AG04449 (cell line): ENCODE results near the gene MGAT3.

ENCODE experiments used
- CTCF ChIA-PET: fragments of 350-600 bp; formaldehyde crosslinking; extraction: SDS; loops from one replicate; lab custom pipeline; 2021; ENCODE audit warnings: antibody characterized with exemption; lab: Yijun Ruan, JAX
- POLR2A ChIA-PET: fragments of 400-600, 350-600 bp; formaldehyde crosslinking; extraction: SDS; loops from one replicate; lab custom pipeline; 2020; ENCODE audit warnings: antibody characterized with exemption, inconsistent platforms; lab: Yijun Ruan, JAX
- DNase-seq: peaks from one replicate; pipeline ENCODE4 v3.0.0-alpha.2; 2010; ENCODE audit warnings: low read depth, low spot score
- H3K4me3 ChIP-seq: 2 replicates; pipeline ENCODE4 v1.5.1; 2011; ENCODE audit warnings: low read depth, mild to moderate bottlenecking, control low read depth, low read length
- TF ChIP-seq, protein P1 (sequence below): IDR thresholded peaks from one replicate; pipeline ENCODE4 v1.5.1; 2011; ENCODE audit warnings: mild to moderate bottlenecking, moderate library complexity, low read length, control low read depth, inconsistent platforms; ENCODE audit not compliant: insufficient read depth; ENCODE audit errors: missing control alignments

Gene MGAT3

DNA sequence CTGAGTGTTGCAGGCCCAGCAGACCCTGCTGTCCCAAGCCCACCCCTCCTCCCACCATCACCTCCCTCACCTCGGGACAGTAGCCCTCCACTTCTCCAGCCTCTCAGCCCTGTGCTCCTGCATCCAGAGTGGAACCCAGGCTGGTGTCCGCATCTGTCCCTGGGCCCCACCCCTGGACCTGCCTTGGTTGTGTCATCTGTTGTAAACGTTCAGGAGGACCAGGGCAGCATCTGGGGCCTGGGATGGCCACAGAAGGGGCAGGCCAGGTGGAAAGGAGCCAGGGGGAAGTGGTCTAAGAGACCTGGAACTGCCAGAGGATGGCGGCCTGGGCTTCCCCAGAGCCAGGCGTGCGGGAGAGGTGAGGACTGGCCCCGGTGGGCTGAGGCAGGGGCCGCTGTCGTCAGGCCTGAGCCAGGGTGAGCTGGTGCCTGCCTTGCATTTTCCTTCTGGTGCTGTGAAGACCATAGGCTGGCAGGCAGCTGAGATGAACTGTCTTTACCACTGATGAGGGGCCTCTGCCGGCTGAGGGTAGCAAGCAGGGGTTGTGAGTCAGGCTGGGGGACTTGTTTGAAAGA lies 26.1 kb upstream of the MGAT3 start:
- TF ChIP-seq, protein P1, sequence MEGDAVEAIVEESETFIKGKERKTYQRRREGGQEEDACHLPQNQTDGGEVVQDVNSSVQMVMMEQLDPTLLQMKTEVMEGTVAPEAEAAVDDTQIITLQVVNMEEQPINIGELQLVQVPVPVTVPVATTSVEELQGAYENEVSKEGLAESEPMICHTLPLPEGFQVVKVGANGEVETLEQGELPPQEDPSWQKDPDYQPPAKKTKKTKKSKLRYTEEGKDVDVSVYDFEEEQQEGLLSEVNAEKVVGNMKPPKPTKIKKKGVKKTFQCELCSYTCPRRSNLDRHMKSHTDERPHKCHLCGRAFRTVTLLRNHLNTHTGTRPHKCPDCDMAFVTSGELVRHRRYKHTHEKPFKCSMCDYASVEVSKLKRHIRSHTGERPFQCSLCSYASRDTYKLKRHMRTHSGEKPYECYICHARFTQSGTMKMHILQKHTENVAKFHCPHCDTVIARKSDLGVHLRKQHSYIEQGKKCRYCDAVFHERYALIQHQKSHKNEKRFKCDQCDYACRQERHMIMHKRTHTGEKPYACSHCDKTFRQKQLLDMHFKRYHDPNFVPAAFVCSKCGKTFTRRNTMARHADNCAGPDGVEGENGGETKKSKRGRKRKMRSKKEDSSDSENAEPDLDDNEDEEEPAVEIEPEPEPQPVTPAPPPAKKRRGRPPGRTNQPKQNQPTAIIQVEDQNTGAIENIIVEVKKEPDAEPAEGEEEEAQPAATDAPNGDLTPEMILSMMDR = no peak
- DNase-seq = no peak
- H3K4me3 ChIP-seq = no peak overlapping the region
- POLR2A ChIA-PET = no interaction called here
- CTCF ChIA-PET = no interaction called here

DNA sequence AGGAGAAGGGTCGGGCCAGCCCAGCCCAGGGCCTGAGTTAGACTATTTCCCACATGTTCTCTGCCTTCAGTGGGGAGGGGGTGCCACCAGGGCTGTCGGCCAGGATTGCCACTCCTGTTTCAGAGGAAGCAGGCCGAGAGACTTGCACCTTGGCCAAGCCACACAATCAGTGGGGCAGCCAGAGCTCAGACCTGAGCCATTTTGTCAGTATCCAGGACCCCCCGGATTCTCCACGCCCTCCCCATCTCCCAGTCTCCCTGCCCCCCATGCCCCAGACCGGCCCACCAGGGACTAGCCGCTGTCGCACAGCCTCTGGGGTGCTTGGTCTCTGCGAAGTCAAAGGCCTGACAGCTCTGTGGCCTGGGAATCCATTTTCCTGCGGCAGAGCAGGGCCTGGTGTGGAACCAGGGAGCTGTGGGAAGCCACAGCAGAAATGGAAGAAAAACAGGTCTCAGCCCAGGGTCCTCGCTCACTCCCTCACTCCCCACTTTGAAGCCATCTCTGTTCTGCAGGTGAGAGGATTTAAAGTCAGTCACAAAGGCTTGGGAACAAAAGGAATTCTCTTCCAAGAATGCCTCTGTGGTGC lies 25.5 kb upstream of the MGAT3 start:
- CTCF ChIA-PET = no interaction called here

DNA sequence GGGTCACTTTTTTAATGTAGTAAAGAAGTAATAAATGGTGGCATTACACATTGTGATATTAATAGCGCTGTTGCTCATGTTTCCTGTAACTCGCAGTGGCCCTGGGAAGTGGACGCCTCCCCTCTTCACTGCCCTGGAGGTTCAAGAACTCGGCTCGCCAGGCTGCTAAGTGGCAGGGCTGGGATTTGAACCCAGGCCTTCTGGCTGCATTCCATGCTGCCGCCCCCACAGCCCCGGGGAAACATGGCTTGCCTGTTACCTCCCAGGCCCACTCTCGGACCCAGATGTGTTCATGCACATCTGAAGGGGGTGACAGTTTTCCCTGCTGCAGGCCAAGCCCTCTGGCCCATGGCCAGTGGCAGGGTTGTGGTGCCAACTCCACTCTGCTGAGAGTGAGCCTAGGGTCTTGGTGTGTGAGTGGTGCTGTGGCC lies 25.0 kb upstream of the MGAT3 start:
- POLR2A ChIA-PET = no interaction called here
- TF ChIP-seq, protein P1 = no peak
- CTCF ChIA-PET = interaction anchor here (1.1 kb wide), 1 partner anchor 85 kb away, joined by 3 read pairs; no protein-coding TSS in a partner anchor
- DNase-seq = no peak
- no peak overlapping the region for H3K4me3 ChIP-seq

More for the DNA sequence above, 25.5 kb upstream of the MGAT3 start:
- TF ChIP-seq, protein P1 = no peak
- H3K4me3 ChIP-seq = no peak overlapping the region
- no peak for DNase-seq
- POLR2A ChIA-PET = no interaction called here

DNA sequence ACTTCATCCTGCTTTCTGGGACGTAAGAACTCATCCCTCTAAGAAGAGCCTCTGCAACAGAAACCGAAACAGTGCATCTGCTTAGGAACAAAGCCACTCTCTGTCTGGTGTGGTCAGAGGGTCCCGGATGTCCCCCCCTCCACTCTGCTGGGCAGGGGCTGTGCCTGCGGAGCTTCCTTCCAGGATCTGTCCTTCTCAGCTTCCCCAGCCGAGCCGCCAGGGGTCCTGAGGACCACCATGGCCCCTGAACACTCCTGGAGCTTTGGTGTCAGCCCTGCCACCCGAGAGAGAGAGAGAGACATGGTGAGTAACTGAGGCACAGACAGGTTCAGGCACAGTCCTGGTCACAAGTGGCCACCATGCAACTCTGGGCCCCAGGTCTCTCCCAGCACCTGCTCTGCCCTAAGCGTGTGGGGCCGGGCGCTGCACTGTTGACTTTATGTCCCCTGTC lies 24.4 kb upstream of the MGAT3 start:
- CTCF ChIA-PET = interaction anchor here (1.1 kb wide), 1 partner anchor 84 kb away, joined by 3 read pairs; no protein-coding TSS in a partner anchor
- POLR2A ChIA-PET = no interaction called here
- TF ChIP-seq, protein P1 = no peak
- no peak for DNase-seq
- H3K4me3 ChIP-seq = no peak overlapping the region

DNA sequence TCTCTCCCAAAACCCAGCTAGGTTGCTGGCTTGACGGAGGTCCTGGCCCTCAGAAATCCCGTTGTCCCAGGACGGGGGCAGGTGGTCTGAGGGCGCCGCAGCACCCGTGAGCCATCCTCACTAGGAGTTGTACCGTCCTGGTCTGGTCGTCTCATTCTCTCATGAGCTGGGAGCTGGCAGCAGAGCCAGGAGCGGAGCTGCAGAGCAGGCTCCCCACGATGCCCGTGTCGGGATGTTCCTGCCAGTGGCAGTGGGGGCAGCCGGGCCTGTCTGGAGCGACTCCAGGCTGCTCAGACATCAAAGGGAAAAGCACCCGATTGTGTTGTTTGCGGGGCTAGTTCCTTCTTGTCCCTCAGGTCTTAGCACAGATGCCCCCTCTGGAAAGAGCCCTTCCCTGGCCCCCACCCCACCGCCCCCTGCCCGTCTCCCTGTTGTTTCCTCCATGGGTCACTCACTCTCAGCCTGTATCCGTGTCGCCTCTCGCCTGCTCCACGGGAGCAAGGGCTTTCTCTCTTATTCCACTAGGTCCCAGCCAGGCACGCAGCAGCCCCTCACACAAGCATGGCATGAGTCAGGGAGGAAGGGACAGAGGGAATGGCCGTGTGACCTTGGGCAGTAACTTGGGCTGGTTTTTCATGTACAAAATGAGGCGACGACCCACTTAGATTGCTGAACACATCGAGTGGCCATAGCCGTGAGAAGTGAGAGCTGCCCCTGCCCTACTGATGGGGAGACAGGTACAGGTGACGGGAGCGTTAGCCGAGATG lies 23.2 kb upstream of the MGAT3 start:
- no peak overlapping the region for H3K4me3 ChIP-seq
- TF ChIP-seq, protein P1 = no peak
- DNase-seq = no peak
- CTCF ChIA-PET = no interaction called here
- POLR2A ChIA-PET = no interaction called here

DNA sequence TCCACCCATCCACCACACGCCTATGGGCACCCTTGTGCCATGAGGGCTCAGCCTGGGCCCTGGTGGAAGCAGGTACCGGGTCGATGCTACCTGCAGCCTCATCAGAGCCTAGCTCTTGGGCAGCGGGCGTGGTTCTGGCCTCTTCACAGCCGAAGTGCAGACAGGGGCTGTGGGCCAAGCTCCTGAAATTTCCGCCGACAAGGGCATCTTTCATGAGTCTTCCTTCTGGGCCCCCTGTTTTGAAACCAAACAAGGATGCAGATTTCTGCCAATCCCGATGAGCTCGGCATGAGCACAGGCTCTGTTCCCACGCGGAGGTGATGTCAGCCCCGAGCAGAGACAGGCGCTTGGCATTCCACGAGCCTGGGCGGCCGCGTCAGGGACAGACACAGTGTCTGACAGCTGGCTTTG lies 22.6 kb upstream of the MGAT3 start:
- no peak for DNase-seq
- ChIA-PET POLR2A (no interaction called here), CTCF (interaction anchor here (0.9 to 1.1 kb wide), 2 partner anchors 40 to 602 kb away, joined by 3 to 4 read pairs; no protein-coding TSS in a partner anchor)
- H3K4me3 ChIP-seq = no peak overlapping the region
- TF ChIP-seq, protein P1 = no peak
